K562 (cell line): ENCODE measurements around the gene PDPK1. TPM values are rescaled to one million over a fixed set of nuclear protein-coding genes. Genes with fewer than 3 reads are reported as not detected.

Experiments
- ARID3A ChIP-seq: IDR thresholded peaks from 2 replicates; pipeline ENCODE4 v1.6.1; 2012; ENCODE audit warnings: low read depth, low read length, improper control_type of control experiment, borderline replicate concordance
- CSDE1 ChIP-seq, 2 experiments: fragments of 450-650 bp; IDR thresholded peaks; 2 replicates each; pipeline ENCODE4 v1.6.1; 2016; ENCODE audit warnings: mild to moderate bottlenecking in 1 of 2
- ETV5 ChIP-seq: sonication (generic); formaldehyde crosslinking; IDR thresholded peaks from 2 replicates; pipeline ENCODE4 v1.4.0; 2020; ENCODE audit warnings: low read depth, mild to moderate bottlenecking, missing genetic modification reagents
- FOXK1 ChIP-seq: sonication (generic); formaldehyde crosslinking; IDR thresholded peaks from 2 replicates; pipeline ENCODE4 v1.8.0; 2022; ENCODE audit warnings: missing genetic modification reagents, mild to moderate bottlenecking, borderline replicate concordance
- HDAC8 ChIP-seq: fragments of 450-650 bp; IDR thresholded peaks from 2 replicates; pipeline ENCODE4 v1.6.1; 2016; ENCODE audit warnings: mild to moderate bottlenecking, missing genetic modification characterization, moderate library complexity, missing compliant biosample characterization
- ID3 ChIP-seq, 2 experiments: fragments of 250-450 bp in 1 of 2; fragments of 450-650 bp in 1 of 2; sonication (Bioruptor Pico) in 1 of 2; IDR thresholded peaks; 2 replicates each; pipeline versions ENCODE4 v1.6.1 to v1.8.0; 2016 to 2021; ENCODE audit warnings: mild to moderate bottlenecking in 2 of 2, moderate library complexity in 2 of 2, missing compliant biosample characterization in 1 of 2, missing genetic modification characterization in 1 of 2
- TAF7 ChIP-seq: fragments of 450-650 bp; IDR thresholded peaks from 2 replicates; pipeline ENCODE4 v1.6.1; 2016; ENCODE audit warnings: missing genetic modification characterization, missing compliant biosample characterization
- TSHZ1 ChIP-seq: fragments of 250-450 bp; sonication (Bioruptor Pico); IDR thresholded peaks from 2 replicates; pipeline ENCODE4 v1.4.0; 2020; ENCODE audit warnings: mild to moderate bottlenecking, moderate library complexity
- ZC3H4 ChIP-seq: sonication (generic); formaldehyde crosslinking; IDR thresholded peaks from 2 replicates; pipeline ENCODE4 v1.9.0; 2021; ENCODE audit warnings: missing genetic modification reagents, borderline replicate concordance
- polyA plus RNA-seq, 8 experiments: library from polyadenylated mRNA; depleted of rRNA in 4 of 8; stranded (reverse) in 5 of 8; unstranded in 3 of 8; fragments of >200 nt; fragmentation: Nextera tagmentation in 2 of 8; fragmentation: Illumina TruSeq in 1 of 8; extraction: Ambion mirVana in 2 of 8; extraction: Trizol in 1 of 8; gene quantifications; 2 replicates each; pipeline versions ENCODE4 v1.2.1 to v1.2.3, GENCODE V29; 2011 to 2014; ENCODE audit warnings: inconsistent platforms in 1 of 8, missing spikeins in 1 of 8
- total RNA-seq, 7 experiments: library from RNA; depleted of rRNA in 6 of 7; stranded (reverse); fragments of >200 nt in 6 of 7; fragmentation: Illumina TruSeq in 2 of 7; extraction: Trizol in 2 of 7; gene quantifications; 2 replicates each; pipeline versions ENCODE4 v1.2.1 to v1.2.3, GENCODE V29; 2011 to 2021; ENCODE audit warnings: low replicate concordance in 1 of 7

PDPK1 gene
- total and polyA plus RNA-seq, 9 of the 15 experiments (the other 6 are each of a cell fraction or from before 2014, with no cell fraction given), result 4.0 to 37.2 (median 18.7) TPM

- TF ChIP-seq ARID3A (no peak), TSHZ1 (CRISPR knock-in tag) (no peak), ID3 (CRISPR knock-in tag; IDR thresholded peaks at IDR 0.05) (no peak), ID3 (tag; IDR thresholded peaks at IDR 0.05) (0 out of 2 replicates have a peak, but pooled peaks have one; percentile 31), FOXK1 (CRISPR knock-in tag) (no peak), ETV5 (CRISPR knock-in tag) (peak; percentile 50; the same call in 1 of the 2 replicates), HDAC8 (tag) (no peak), CSDE1 (IDR thresholded peaks at IDR 0.05) (no peak), TAF7 (tag) (no peak), ZC3H4 (peak; percentile 49; the same call in 1 of the 2 replicates)
Measured at GRCh38 chr16:2532494-2533141, 5.2 kb upstream of the PDPK1 start (continued).
